HCT116 (cell line): ENCODE measurements around the gene SHROOM3. TPM values are rescaled to one million over a fixed set of nuclear protein-coding genes. Genes with fewer than 3 reads are reported as not detected.

ENCODE experiments used
- ATAC-seq: fragments of 200-7000 bp; cut with Tn5 transposase; 2 replicates; pipeline ENCODE4 v1.9.1; 2020; ENCODE audit warnings: mild to moderate bottlenecking, moderate library complexity
- BruUV-seq: library from RNA; stranded (reverse); fragments of 400-500 nt; replicated peaks from 2 replicates; lab custom pipeline; 2021; lab: Mats Ljungman, UMichigan
- CTCF ChIA-PET: fragments of 300-600 bp; sonication (Branson Sonifier 250); formaldehyde crosslinking; loops from one replicate; lab custom pipeline; 2021; ENCODE audit warnings: antibody characterized with exemption; lab: Charles Lee
- POLR2A ChIA-PET: fragments of 300-600, 350-600 bp; sonication (Branson Sonifier 250); formaldehyde crosslinking; loops from one replicate; lab custom pipeline; 2021; ENCODE audit warnings: antibody characterized with exemption; lab: Charles Lee
- RAD21 ChIA-PET, 2 experiments: fragments of 300-600 bp; sonication (Branson Sonifier 250); formaldehyde crosslinking; loops; one replicate each; lab custom pipeline; 2023; ENCODE audit warnings: low total read pairs in 2 of 2; ENCODE audit not compliant: uncharacterized antibody in 2 of 2, unreplicated experiment in 2 of 2, low non-redundant PET in 1 of 2; lab: Charles Lee
- DNase-seq: peaks from one replicate; pipeline ENCODE4 v3.0.0-alpha.2; 2010; ENCODE audit warnings: low read depth, low spot score
- H2AFZ ChIP-seq: fragments of 200-600 bp; shearing (Covaris generic), sonication (generic); 2 replicates; pipeline ENCODE4 v1.6.1; 2017; ENCODE audit warnings: low read depth, mixed run types, mixed read lengths, antibody characterized with exemption, low read length; ENCODE audit not compliant: poor library complexity, severe bottlenecking
- H3K27ac ChIP-seq: 2 replicates; pipeline ENCODE4 v1.5.1; 2012; ENCODE audit warnings: low read depth, low read length
- H3K27me3 ChIP-seq: fragments of 200-600 bp; sonication (generic); 2 replicates; pipeline ENCODE4 v1.6.1; 2016; ENCODE audit warnings: mixed run types, low read length, mixed read lengths; ENCODE audit not compliant: insufficient read depth
- H3K36me3 ChIP-seq, 2 experiments: fragments of 200-500 bp in 1 of 2; fragments of 200-600 bp in 1 of 2; sonication (Bioruptor generic) in 1 of 2; sonication (generic) in 1 of 2; 2 replicates each; pipeline versions ENCODE4 v1.5.1 to v1.6.1; 2014 to 2016; ENCODE audit warnings: low read length in 2 of 2, inconsistent platforms in 1 of 2, mixed read lengths in 1 of 2, mixed run types in 1 of 2; ENCODE audit not compliant: insufficient read depth in 2 of 2, control insufficient read depth in 1 of 2
- H3K4me1 ChIP-seq, 2 experiments: fragments of 200-600 bp in 1 of 2; sonication (generic) in 1 of 2; 2 replicates each; pipeline versions ENCODE4 v1.5.1 to v1.6.1; 2012 to 2017; ENCODE audit warnings: low read length in 2 of 2, inconsistent platforms in 1 of 2, mild to moderate bottlenecking in 1 of 2, mixed read lengths in 1 of 2, mixed run types in 1 of 2, moderate library complexity in 1 of 2; ENCODE audit not compliant: insufficient read depth in 2 of 2, control insufficient read depth in 1 of 2
- H3K4me2 ChIP-seq: fragments of 200-600 bp; sonication (generic); 2 replicates; pipeline ENCODE4 v1.6.1; 2017; ENCODE audit warnings: mixed run types, low read length, mixed read lengths
- H3K4me3 ChIP-seq, 2 experiments: fragments of 200-600 bp in 1 of 2; sonication (generic) in 1 of 2; replicated peaks in 1 of 2; 2 replicates each; pipeline ENCODE4 v1.5.1; 2011 to 2016; ENCODE audit warnings: low read length in 2 of 2, control low read depth in 1 of 2, low read depth in 1 of 2, mild to moderate bottlenecking in 1 of 2, mixed read lengths in 1 of 2, mixed run types in 1 of 2
- H3K79me2 ChIP-seq: fragments of 200-600 bp; sonication (generic); 2 replicates; pipeline ENCODE4 v1.6.1; 2017; ENCODE audit warnings: mild to moderate bottlenecking, mixed run types, low read length, moderate library complexity, mixed read lengths; ENCODE audit not compliant: insufficient read depth
- H3K9ac ChIP-seq: fragments of 200-600 bp; sonication (generic); 2 replicates; pipeline ENCODE4 v1.6.1; 2016; ENCODE audit warnings: low read length, mixed read lengths
- H3K9me2 ChIP-seq: fragments of 200-600 bp; sonication (generic), shearing (Covaris generic); 2 replicates; pipeline ENCODE4 v1.6.1; 2017; ENCODE audit warnings: mixed run types, mild to moderate bottlenecking, moderate library complexity; ENCODE audit not compliant: insufficient read depth
- H3K9me3 ChIP-seq, 2 experiments: fragments of 200-500 bp in 1 of 2; fragments of 200-600 bp in 1 of 2; sonication (Bioruptor generic) in 1 of 2; sonication (generic) in 1 of 2; 2 replicates each; pipeline ENCODE4 v1.6.1; 2014 to 2017; ENCODE audit warnings: low read length in 2 of 2, mixed read lengths in 2 of 2, inconsistent platforms in 1 of 2, low read depth in 1 of 2, mild to moderate bottlenecking in 1 of 2, mixed run types in 1 of 2, moderate library complexity in 1 of 2; ENCODE audit not compliant: control insufficient read depth in 1 of 2, insufficient read depth in 1 of 2
- H4K20me1 ChIP-seq: fragments of 200-600 bp; sonication (generic), shearing (Covaris generic); 2 replicates; pipeline ENCODE4 v1.6.1; 2017; ENCODE audit warnings: mixed run types, mild to moderate bottlenecking, moderate library complexity; ENCODE audit not compliant: insufficient read depth
- CBX3 ChIP-seq: IDR thresholded peaks from 2 replicates; pipeline ENCODE4 v1.6.1; 2012; ENCODE audit warnings: low read depth
- POLR2AphosphoS5 ChIP-seq: IDR thresholded peaks from 2 replicates; pipeline ENCODE4 v1.6.1; 2011; ENCODE audit warnings: mild to moderate bottlenecking, low read depth, low read length, moderate library complexity
- intact Hi-C: fragments of 100-400 bp; cut with micrococcal nuclease; formaldehyde crosslinking; loops from 2 replicates; pipeline ENCODE4 v1.10.0; 2022
- total RNA-seq: library from RNA; stranded (reverse); gene quantifications from one replicate; pipeline ENCODE4 v1.2.1, GENCODE V29; 2021; ENCODE audit not compliant: unreplicated experiment
- TF ChIP-seq, protein P1 (sequence below): IDR thresholded peaks from 2 replicates; pipeline ENCODE4 v1.6.1; 2012; ENCODE audit warnings: low read depth

The SHROOM3 gene
- total RNA-seq, 1 experiment from 2014 or later = 22.5 TPM

- DNase-seq (no peak), ATAC-seq (no peak)
- no peak overlapping the region for H3K27ac ChIP-seq
- ChIA-PET POLR2A (no interaction called here), CTCF (no interaction called here), RAD21 (no interaction called here)
- intact Hi-C loops = loop anchor here (5.0 kb wide), 1 partner anchor 122 kb away; no protein-coding TSS in a partner anchor
- no peaks in the 10 kb centered on the region for H3K9me2 ChIP-seq
- H3K27me3 ChIP-seq = no peaks in the 10 kb centered on the region
- no peak overlapping the region for H3K4me3 ChIP-seq
- no peaks in the 10 kb centered on the region for H4K20me1 ChIP-seq
- peaks cover 0 to 19% of the 10 kb centered on the region in 2 experiments; a peak in 1 of 4 replicates for H3K4me1 ChIP-seq
- H3K4me2 ChIP-seq = no peak overlapping the region
- H3K9me3 ChIP-seq = no peaks in the 10 kb centered on the region
- H3K9ac ChIP-seq = no peak overlapping the region
- no peak overlapping the region for H2AFZ ChIP-seq
- TF ChIP-seq CBX3 = no peak
- TF ChIP-seq POLR2AphosphoS5 = no peak
- TF ChIP-seq, protein P1, sequence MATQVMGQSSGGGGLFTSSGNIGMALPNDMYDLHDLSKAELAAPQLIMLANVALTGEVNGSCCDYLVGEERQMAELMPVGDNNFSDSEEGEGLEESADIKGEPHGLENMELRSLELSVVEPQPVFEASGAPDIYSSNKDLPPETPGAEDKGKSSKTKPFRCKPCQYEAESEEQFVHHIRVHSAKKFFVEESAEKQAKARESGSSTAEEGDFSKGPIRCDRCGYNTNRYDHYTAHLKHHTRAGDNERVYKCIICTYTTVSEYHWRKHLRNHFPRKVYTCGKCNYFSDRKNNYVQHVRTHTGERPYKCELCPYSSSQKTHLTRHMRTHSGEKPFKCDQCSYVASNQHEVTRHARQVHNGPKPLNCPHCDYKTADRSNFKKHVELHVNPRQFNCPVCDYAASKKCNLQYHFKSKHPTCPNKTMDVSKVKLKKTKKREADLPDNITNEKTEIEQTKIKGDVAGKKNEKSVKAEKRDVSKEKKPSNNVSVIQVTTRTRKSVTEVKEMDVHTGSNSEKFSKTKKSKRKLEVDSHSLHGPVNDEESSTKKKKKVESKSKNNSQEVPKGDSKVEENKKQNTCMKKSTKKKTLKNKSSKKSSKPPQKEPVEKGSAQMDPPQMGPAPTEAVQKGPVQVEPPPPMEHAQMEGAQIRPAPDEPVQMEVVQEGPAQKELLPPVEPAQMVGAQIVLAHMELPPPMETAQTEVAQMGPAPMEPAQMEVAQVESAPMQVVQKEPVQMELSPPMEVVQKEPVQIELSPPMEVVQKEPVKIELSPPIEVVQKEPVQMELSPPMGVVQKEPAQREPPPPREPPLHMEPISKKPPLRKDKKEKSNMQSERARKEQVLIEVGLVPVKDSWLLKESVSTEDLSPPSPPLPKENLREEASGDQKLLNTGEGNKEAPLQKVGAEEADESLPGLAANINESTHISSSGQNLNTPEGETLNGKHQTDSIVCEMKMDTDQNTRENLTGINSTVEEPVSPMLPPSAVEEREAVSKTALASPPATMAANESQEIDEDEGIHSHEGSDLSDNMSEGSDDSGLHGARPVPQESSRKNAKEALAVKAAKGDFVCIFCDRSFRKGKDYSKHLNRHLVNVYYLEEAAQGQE = no peak
- no peaks in the 10 kb centered on the region for H3K36me3 ChIP-seq
- H3K79me2 ChIP-seq = no peaks in the 10 kb centered on the region
- no TSS peak for BruUV-seq
Observed at GRCh38 chr4:76624931-76625715, 190.1 kb downstream of the SHROOM3 start.
